Ishikawa (cell line): ENCODE data around the gene ABHD18.

Source experiments
- CEBPB ChIP-seq: IDR thresholded peaks from 2 replicates; pipeline ENCODE4 v1.6.1; 2012
- CREB1 ChIP-seq: IDR thresholded peaks from 2 replicates; pipeline ENCODE4 v1.6.1; 2012; ENCODE audit warnings: low read depth
- MAX ChIP-seq: IDR thresholded peaks from 2 replicates; pipeline ENCODE4 v1.6.1; 2012
- NFIC ChIP-seq: IDR thresholded peaks from 2 replicates; pipeline ENCODE4 v1.6.1; 2012
- REST ChIP-seq: IDR thresholded peaks from 2 replicates; pipeline ENCODE4 v1.6.1; 2012; ENCODE audit warnings: low read depth, mild to moderate bottlenecking
- TCF12 ChIP-seq: IDR thresholded peaks from 2 replicates; pipeline ENCODE4 v1.6.1; 2012; ENCODE audit warnings: low read depth
- YY1 ChIP-seq: IDR thresholded peaks from 2 replicates; pipeline ENCODE4 v1.6.1; 2012; ENCODE audit warnings: low read depth

DNA sequence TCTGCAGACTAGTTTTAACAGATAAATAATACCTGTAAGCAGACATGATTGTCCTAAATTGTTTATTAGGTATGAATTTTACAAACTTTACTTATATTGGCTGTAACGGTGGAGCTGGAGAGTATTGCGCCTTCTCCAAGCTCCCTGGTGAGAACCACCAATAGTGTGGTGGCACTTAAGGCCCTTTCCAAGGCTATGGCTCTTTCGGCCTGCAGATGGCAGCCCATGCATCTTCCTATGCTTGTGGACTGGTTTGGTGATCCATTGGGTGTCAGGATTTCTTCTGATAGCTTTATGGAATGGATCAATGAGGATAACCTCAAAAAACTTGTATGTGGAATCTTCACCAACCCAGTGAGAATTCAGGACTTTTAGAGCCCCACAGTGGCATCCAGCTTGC lies 103.7 kb downstream of the ABHD18 start:
- TF ChIP-seq YY1: no peak
- TF ChIP-seq CEBPB: no peak
- TF ChIP-seq TCF12: no peak
- TF ChIP-seq NFIC: no peak
- no peak for TF ChIP-seq MAX
- no peak for TF ChIP-seq REST
- no peak for TF ChIP-seq CREB1
